ENCODE data around the gene USF2. TPM values are rescaled to one million over a fixed set of nuclear protein-coding genes. Genes with fewer than 3 reads are reported as not detected.

USF2 gene
- total RNA-seq, 4 donors from 2014 or later: 98.5 to 172 (median 128) TPM

GRCh38 chr19:35302446-35302845 lies 33.7 kb downstream of the USF2 start:
- TF ChIP-seq CTCF (IDR thresholded peaks at IDR 0.05): no peak
- no peak for TF ChIP-seq EP300 (IDR thresholded peaks at IDR 0.05)
- TF ChIP-seq POLR2A (IDR thresholded peaks at IDR 0.05): no peak
- H3K27me3 ChIP-seq: peaks cover 0 to 34% of the 10 kb centered on the region in 2 donors
- H3K36me3 ChIP-seq: no peaks in the 10 kb centered on the region
- no peak for DNase-seq (ENCODE audit: low spot score in 2 of 2)
- H3K9me3 ChIP-seq: no peaks in the 10 kb centered on the region
- H3K4me1 ChIP-seq: peaks cover 0 to 13% (median 5%) of the 10 kb centered on the region in 4 donors
- H3K4me3 ChIP-seq: no peak overlapping the region
- no peak overlapping the region for H3K27ac ChIP-seq
- WGBS, 2 donors: 81 to 89% methylated on average over 10 to 16 of the region's 16 CpGs

- Histone ChIP-seq H3K4me1 (peaks cover 0 to 23% (median 5%) of the 10 kb centered on the region in 4 donors), H3K4me3 (no peak overlapping the region), H3K36me3 (no peaks in the 10 kb centered on the region), H3K27ac (no peak overlapping the region), H3K9me3 (no peaks in the 10 kb centered on the region), H3K27me3 (peaks cover 0 to 27% of the 10 kb centered on the region in 2 donors)
- no peak for TF ChIP-seq POLR2A (IDR thresholded peaks at IDR 0.05)
- no peak for TF ChIP-seq CTCF (IDR thresholded peaks at IDR 0.05)
- no peak for TF ChIP-seq EP300 (IDR thresholded peaks at IDR 0.05)
- DNase-seq (ENCODE audit: low spot score in 2 of 2): no peak
- WGBS, 2 donors: 79 to 88% methylated on average over 6 of the region's 6 CpGs
These were observed 34.7 kb downstream of the USF2 start for GRCh38 chr19:35303357-35303915.

GRCh38 chr19:35304036-35304435 lies 35.3 kb downstream of the USF2 start:
- H3K27me3 ChIP-seq: peaks cover 0 to 24% of the 10 kb centered on the region in 2 donors
- 75% methylated on average over 11 of the region's 11 CpGs for WGBS, 2 donors

GRCh38 chr19:35305181-35305580 lies 36.4 kb downstream of the USF2 start:
- Histone ChIP-seq H3K4me3 (no peak overlapping the region), H3K9me3 (no peaks in the 10 kb centered on the region), H3K27me3 (peaks cover 0 to 17% of the 10 kb centered on the region in 2 donors), H3K27ac (no peak overlapping the region), H3K4me1 (peaks cover 0 to 37% (median 5%) of the 10 kb centered on the region in 4 donors), H3K36me3 (no peaks in the 10 kb centered on the region)
- TF ChIP-seq EP300 (IDR thresholded peaks at IDR 0.05): no peak
- TF ChIP-seq CTCF (IDR thresholded peaks at IDR 0.05): no peak
- no peak for TF ChIP-seq POLR2A (IDR thresholded peaks at IDR 0.05)
- no peak for DNase-seq (ENCODE audit: low spot score in 2 of 2)
- 70 to 81% methylated on average over 6 of the region's 6 CpGs for WGBS, 2 donors

More at GRCh38 chr19:35304036-35304435, 35.3 kb downstream of the USF2 start:
- H3K4me3 ChIP-seq: no peak overlapping the region
- H3K9me3 ChIP-seq: no peaks in the 10 kb centered on the region
- H3K36me3 ChIP-seq: no peaks in the 10 kb centered on the region
- H3K27ac ChIP-seq: no peak overlapping the region
- H3K4me1 ChIP-seq: peaks cover 0 to 29% (median 5%) of the 10 kb centered on the region in 4 donors
- DNase-seq (ENCODE audit: low spot score in 2 of 2): no peak
- TF ChIP-seq POLR2A (IDR thresholded peaks at IDR 0.05) (no peak), EP300 (IDR thresholded peaks at IDR 0.05) (no peak), CTCF (IDR thresholded peaks at IDR 0.05) (no peak)

GRCh38 chr19:35306473-35307246 lies 37.9 kb downstream of the USF2 start:
- WGBS, 2 donors: 85 to 86% methylated on average over 20 of the region's 20 CpGs
- peaks cover 0 to 2% (median 0%) of the 10 kb centered on the region in 3 donors for H3K36me3 ChIP-seq
- no peak overlapping the region for H3K27ac ChIP-seq
- DNase-seq (ENCODE audit: low spot score in 2 of 2): no peak
- no peak overlapping the region for H3K4me3 ChIP-seq
- peaks cover 0 to 6% of the 10 kb centered on the region in 2 donors for H3K27me3 ChIP-seq
- no peak for TF ChIP-seq EP300 (IDR thresholded peaks at IDR 0.05)
- TF ChIP-seq POLR2A (IDR thresholded peaks at IDR 0.05): no peak
- no peak for TF ChIP-seq CTCF (IDR thresholded peaks at IDR 0.05)
- peaks cover 0 to 41% (median 5%) of the 10 kb centered on the region in 4 donors for H3K4me1 ChIP-seq
- no peaks in the 10 kb centered on the region for H3K9me3 ChIP-seq
